BLaER1 (cell line): ENCODE data around the gene HELZ2.

Experiments used
- H3K27ac ChIP-seq: shearing (Covaris generic); formaldehyde crosslinking; 2 replicates; pipeline ENCODE4 v1.8.1; 2022
- H3K27me3 ChIP-seq: shearing (Covaris generic); formaldehyde crosslinking; 2 replicates; pipeline ENCODE4 v1.8.1; 2022
- H3K36me3 ChIP-seq: shearing (Covaris generic); formaldehyde crosslinking; 2 replicates; pipeline ENCODE4 v1.8.1; 2022
- H3K4me1 ChIP-seq: shearing (Covaris generic); formaldehyde crosslinking; 2 replicates; pipeline ENCODE4 v1.8.1; 2022
- H3K4me2 ChIP-seq: shearing (Covaris generic); formaldehyde crosslinking; 2 replicates; pipeline ENCODE4 v1.8.1; 2022
- H3K4me3 ChIP-seq: shearing (Covaris generic); formaldehyde crosslinking; 2 replicates; pipeline ENCODE4 v1.8.1; 2022
- H3K9ac ChIP-seq: shearing (Covaris generic); formaldehyde crosslinking; 2 replicates; pipeline ENCODE4 v1.8.1; 2022
- H3K9me3 ChIP-seq: shearing (Covaris generic); formaldehyde crosslinking; 2 replicates; pipeline ENCODE4 v1.8.1; 2022
- H4K20me1 ChIP-seq: shearing (Covaris generic); formaldehyde crosslinking; 2 replicates; pipeline ENCODE4 v1.8.1; 2022
- Cebpa-rat ChIP-seq: shearing (Covaris generic); IDR thresholded peaks from 2 replicates; pipeline ENCODE4 v1.8.1; 2022

Gene HELZ2

DNA sequence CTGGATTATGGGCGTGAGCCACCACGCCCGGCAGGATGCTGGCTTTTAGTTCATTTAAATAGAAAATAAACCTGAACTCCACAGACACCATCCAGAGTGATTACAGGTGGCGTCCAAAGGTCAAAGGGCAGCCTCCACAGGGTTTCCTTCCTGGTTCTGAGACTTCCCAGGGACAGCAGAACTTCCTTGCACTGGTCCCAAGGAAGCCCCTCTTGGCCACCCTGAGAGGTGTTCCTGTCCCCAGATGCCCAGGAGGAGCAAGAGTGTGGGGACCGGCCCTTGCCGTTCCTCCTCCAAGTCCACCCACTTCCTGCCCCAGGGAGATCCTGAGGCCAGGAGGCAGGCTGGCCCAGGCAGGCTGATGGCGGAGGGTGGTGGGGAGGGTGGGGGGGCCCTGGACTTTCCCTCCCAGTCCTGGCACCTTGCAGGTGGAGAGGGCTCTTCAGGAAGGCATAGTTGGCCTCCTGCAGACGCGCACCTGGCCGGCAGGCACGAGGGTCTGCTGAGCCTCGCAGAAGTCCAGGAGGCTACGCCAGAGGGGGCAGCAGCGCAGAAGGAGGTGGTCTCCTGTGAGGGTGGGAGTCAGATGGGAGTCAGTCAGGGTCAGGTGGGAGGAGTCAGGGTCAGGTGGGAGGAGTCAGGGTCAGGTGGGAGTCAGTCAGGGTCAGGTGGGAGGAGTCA is 15.1 kb downstream of the HELZ2 start:
- Histone ChIP-seq H3K9me3 (no peaks in the 10 kb centered on the region), H4K20me1 (peaks cover 78% of the 10 kb centered on the region), H3K36me3 (no peaks in the 10 kb centered on the region), H3K4me1 (peaks cover 62% of the 10 kb centered on the region), H3K27me3 (peaks cover 64% of the 10 kb centered on the region), H3K4me3 (no peak overlapping the region), H3K27ac (no peak overlapping the region), H3K9ac (no peak overlapping the region), H3K4me2 (no peak overlapping the region)
- TF ChIP-seq Cebpa-rat = no peak

DNA sequence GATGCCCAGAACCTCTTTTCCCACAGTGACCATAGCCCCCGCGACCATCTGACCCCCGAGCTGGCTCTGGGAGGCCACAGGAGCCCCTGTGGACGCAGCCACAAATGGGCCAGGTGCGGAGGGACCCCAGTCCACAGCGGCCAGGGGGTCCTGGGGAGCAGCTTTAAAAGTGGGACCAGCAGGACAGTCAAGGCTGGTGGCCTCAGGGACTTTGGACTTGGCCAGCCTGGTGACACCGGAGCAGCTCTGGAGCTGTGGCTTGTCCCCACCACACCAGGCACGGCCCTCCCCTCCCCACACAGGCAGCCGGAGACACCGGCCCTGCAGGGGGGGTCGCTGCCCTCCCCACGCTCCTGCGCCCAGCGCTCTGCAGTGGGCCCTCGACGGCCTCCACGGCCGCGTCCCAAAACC is 16.6 kb downstream of the HELZ2 start:
- Histone ChIP-seq H3K9me3 (no peaks in the 10 kb centered on the region), H3K4me1 (peaks cover 54% of the 10 kb centered on the region), H3K4me3 (no peak overlapping the region), H3K36me3 (no peaks in the 10 kb centered on the region), H3K9ac (no peak overlapping the region), H3K27me3 (peaks cover 54% of the 10 kb centered on the region), H3K4me2 (no peak overlapping the region), H4K20me1 (peaks cover 70% of the 10 kb centered on the region), H3K27ac (no peak overlapping the region)
- no peak for TF ChIP-seq Cebpa-rat

DNA sequence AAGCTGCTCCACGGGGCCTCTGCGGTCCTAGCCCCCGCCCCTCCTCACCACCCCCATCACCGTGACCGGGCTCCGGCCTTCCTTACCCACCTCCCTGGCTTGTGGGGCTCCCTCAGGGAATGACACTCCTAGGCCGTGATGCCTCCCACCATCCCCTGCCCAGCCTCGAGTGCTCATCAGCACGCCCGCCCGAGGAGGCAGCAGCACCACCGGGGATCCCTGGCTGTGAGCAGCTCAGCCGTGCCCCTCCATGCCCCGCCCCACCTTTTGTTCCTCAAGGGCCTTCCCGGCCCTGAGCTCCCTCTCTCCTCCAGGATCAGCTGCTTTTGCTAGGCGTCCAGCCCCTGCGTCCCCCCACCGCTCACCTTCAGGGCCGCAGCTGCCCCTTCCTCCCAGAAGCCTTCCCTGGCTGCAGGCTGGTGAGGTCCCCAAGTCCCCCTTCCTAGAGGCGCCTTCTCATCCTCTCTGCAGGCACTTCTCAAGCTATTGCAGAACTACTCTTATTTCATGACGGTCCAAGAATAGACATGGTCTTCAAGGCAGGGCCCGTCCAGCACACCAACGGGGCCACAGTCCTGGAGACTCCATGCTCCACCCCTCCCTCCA is 17.1 kb downstream of the HELZ2 start:
- Histone ChIP-seq H3K4me2 (no peak overlapping the region), H3K27ac (no peak overlapping the region), H3K4me3 (no peak overlapping the region), H4K20me1 (peaks cover 70% of the 10 kb centered on the region), H3K9ac (no peak overlapping the region), H3K9me3 (no peaks in the 10 kb centered on the region), H3K27me3 (peaks cover 59% of the 10 kb centered on the region), H3K4me1 (peaks cover 54% of the 10 kb centered on the region), H3K36me3 (no peaks in the 10 kb centered on the region)
- no peak for TF ChIP-seq Cebpa-rat

DNA sequence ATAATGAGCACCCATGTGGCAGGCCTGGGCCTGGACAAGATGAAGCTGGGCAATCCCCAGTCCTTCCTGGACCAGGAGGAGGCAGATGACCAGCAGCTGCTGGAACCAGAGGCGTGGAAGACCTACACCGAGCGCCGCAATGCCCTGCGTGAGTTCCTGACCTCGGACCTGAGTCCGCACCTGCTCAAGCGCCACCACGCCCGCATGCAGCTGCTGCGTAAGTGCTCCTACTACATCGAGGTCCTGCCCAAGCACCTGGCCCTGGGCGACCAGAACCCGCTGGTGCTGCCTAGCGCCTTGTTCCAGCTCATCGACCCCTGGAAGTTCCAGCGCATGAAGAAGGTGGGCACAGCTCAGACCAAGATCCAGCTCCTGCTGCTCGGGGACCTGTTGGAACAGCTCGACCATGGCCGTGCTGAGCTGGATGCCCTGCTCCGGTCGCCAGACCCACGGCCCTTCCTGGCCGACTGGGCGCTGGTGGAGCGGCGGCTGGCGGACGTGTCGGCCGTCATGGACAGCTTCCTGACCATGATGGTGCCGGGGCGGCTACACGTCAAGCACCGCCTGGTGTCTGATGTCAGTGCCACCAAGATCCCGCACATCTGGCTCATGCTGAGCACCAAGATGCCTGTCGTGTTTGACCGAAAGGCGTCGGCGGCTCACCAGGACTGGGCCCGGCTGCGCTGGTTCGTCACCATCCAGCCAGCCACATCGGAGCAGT is 18.2 kb downstream of the HELZ2 start:
- peak overlapping the region; percentile 100 for H3K4me2 ChIP-seq
- no peak overlapping the region for H3K9ac ChIP-seq
- no peaks in the 10 kb centered on the region for H3K9me3 ChIP-seq
- no peaks in the 10 kb centered on the region for H3K36me3 ChIP-seq
- peaks cover 59% of the 10 kb centered on the region for H3K27me3 ChIP-seq
- H3K4me3 ChIP-seq = no peak overlapping the region
- no peak for TF ChIP-seq Cebpa-rat
- no peak overlapping the region for H3K27ac ChIP-seq
- peaks cover 54% of the 10 kb centered on the region for H3K4me1 ChIP-seq
- peaks cover 66% of the 10 kb centered on the region for H4K20me1 ChIP-seq

GRCh38 chr20:63554361-63555278 is 19.4 kb downstream of the HELZ2 start:
- H3K4me3 ChIP-seq = peak overlapping the region; percentile 74
- no peaks in the 10 kb centered on the region for H3K9me3 ChIP-seq
- H4K20me1 ChIP-seq = peaks cover 67% of the 10 kb centered on the region
- TF ChIP-seq Cebpa-rat = no peak
- no peaks in the 10 kb centered on the region for H3K36me3 ChIP-seq
- peaks cover 51% of the 10 kb centered on the region for H3K4me1 ChIP-seq
- H3K4me2 ChIP-seq = peak overlapping the region; percentile 100
- no peak overlapping the region for H3K27ac ChIP-seq
- H3K27me3 ChIP-seq = peaks cover 64% of the 10 kb centered on the region
- H3K9ac ChIP-seq = peak overlapping the region; percentile 71

DNA sequence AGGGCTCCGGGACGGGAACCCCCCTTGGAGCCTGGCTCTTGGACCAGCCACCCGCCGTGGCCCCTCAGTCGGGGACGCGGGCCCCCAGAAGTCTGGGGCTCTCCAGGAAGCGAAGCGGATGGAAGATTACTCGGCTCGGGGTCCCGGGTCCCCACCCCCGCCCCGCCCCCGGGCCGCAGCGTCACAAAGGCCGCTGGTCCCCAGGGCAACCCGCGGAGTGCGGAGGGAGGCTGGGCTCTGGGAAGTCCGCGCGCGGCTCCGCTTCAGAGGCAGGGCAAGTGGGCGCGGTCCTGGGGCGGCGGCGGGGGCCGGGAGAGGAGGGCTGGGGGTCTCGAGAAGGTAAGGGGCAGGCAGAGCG is 20.1 kb downstream of the HELZ2 start, which contains the start of gene FNDC11:
Gene FNDC11 (plus strand): TSS at position 227 of the 358 bp plus-strand sequence. CDS start 1,505 bp downstream, outside the sequence.
- Histone ChIP-seq H3K36me3 (no peaks in the 10 kb centered on the region), H3K27ac (peak within 1 kb of the TSS; percentile 70; the same call in 1 of the 2 replicates), H3K9me3 (no peaks in the 10 kb centered on the region), H3K4me1 (peaks cover 51% of the 10 kb centered on the region), H3K27me3 (peaks cover 70% of the 10 kb centered on the region), H3K9ac (peak within 1 kb of the TSS; percentile 71), H3K4me2 (peak within 1 kb of the TSS; percentile 100), H3K4me3 (peak within 1 kb of the TSS; percentile 74), H4K20me1 (peaks cover 67% of the 10 kb centered on the region)
- no peak for TF ChIP-seq Cebpa-rat

DNA sequence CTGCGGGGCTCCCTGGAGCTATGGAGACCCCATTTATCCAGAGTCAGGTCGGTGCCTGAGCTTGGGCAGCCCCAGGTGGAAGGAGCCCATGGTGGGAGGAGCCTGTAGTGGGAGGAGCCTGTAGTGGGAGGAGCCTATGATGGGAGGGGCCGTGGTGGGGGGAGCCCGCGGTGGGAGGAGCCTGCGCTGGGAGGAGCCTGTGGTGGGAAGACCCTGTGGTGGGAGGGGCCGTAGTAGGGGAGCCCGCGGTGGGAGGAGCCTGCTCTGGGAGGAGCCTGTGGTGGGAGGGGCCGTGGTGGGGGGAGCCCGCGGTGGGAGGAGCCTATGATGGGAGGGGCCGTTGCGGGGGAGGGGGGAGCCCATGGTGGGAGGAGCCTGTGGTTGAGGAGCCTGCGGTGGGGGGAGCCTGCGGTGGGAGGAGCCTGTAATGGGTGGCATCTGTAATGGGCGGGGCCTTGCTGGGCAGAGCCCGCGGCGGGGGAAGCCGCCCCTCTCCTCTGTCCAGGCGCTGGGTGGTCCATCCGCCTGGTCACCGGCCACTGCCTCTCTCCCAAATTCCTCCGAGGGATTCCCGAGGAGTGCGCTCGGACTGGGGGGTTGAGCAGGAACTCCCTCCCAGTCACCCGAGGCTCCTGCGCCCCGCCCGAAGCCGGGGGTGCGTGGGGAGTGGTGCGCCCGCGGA is 20.6 kb downstream of the HELZ2 start:
- Histone ChIP-seq H3K4me2 (peak overlapping the region; percentile 100), H3K27ac (peak overlapping the region; percentile 70; the same call in 1 of the 2 replicates)

DNA sequence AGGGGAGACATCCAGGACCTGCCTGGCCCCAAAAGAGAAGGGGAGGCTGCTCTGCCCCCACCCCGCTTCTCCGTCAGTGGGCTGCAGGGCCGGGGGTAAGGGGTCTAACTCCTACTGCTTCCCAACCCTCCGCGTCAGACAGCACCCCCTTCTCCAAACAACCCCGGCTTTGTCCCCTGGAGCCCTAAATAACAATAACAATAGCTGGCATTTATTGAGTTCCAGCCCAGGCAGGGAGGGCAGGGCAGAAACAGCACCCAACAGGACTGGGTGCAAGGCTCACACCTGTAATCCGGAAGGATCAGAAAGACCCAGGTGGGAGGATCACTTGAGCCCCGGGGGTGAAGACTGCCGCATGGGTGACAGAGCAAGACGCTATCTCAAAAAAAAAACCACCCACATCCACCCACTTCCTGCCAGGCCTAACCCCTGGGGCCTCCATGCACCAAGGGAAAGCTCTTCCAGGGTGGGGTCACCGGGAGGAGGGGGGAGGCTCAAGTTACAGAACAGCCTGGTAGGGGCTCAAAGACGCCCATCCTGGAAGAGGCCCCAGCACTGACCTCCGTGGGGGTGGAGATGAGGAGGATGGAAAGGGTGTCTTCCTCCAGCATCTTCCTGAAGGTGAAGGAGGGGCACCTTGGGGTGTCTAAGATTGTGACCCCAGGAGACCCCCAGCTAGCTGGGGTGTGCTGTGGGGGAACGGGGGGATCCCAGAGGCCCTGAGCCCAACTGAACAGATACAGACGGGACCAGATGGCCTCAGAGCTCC is 21.4 kb downstream of the HELZ2 start:
- Histone ChIP-seq H3K9me3 (no peaks in the 10 kb centered on the region), H3K36me3 (no peaks in the 10 kb centered on the region), H3K4me2 (peak overlapping the region; percentile 92), H3K4me1 (peaks cover 59% of the 10 kb centered on the region), H3K27ac (peak overlapping the region; percentile 63; the same call in 1 of the 2 replicates), H3K9ac (no peak overlapping the region), H3K27me3 (peaks cover 83% of the 10 kb centered on the region), H4K20me1 (peaks cover 76% of the 10 kb centered on the region), H3K4me3 (peak overlapping the region; percentile 48)
- no peak for TF ChIP-seq Cebpa-rat

More for the DNA sequence above, 20.6 kb downstream of the HELZ2 start:
- H3K9me3 ChIP-seq = no peaks in the 10 kb centered on the region
- TF ChIP-seq Cebpa-rat = no peak
- H3K9ac ChIP-seq = peak overlapping the region; percentile 71; the same call in 1 of the 2 replicates
- peaks cover 75% of the 10 kb centered on the region for H3K27me3 ChIP-seq
- H3K4me1 ChIP-seq = peaks cover 56% of the 10 kb centered on the region
- peak overlapping the region; percentile 74 for H3K4me3 ChIP-seq
- H3K36me3 ChIP-seq = no peaks in the 10 kb centered on the region
- peaks cover 72% of the 10 kb centered on the region for H4K20me1 ChIP-seq
